ENCODE data around the gene TCP11X1.
"Not testable (repeated sequence)": the region's sequence is repeated elsewhere in the genome, so short reads cannot be mapped to it uniquely, and the experiment has no call there.

TCP11X1 gene

DNA sequence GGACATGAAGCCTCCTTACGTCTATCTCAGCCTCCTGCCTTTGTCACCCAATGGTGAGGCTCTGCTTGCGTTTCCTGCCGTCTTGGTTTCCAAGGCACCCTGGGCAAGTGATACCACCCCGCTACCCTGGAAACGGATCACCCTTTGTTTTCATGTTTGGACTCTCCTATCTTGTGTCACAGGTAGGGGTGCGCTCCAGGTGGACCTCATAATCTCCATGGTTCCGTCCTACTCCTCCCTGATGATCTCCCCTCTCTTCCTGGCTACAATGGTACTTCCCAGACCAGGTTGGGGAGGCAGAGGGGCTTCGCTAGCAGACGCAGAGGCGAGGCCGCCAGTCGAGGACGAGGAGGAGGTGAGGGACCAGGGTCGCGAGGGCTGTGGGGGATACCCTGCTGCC lies at the start of gene TCP11X1:
Gene TCP11X1, plus strand, starts transcription at position 316 of the 400 bp plus-strand sequence.
- H2AFZ ChIP-seq (ENCODE audit: low read length, unreplicated experiment); H3K27ac ChIP-seq (ENCODE audit: low read depth, low read length); H3K79me2 ChIP-seq (ENCODE audit: control insufficient read depth, insufficient read depth, low read length, unreplicated experiment); H3K4me3 ChIP-seq (ENCODE audit: low read depth, low read length); H3K27me3 ChIP-seq (ENCODE audit: insufficient read depth, low read length); H3K4me1 ChIP-seq (ENCODE audit: control insufficient read depth, insufficient read depth, low read length, unreplicated experiment); H3K36me3 ChIP-seq (ENCODE audit: insufficient read depth, low read length): not testable (repeated sequence)

DNA sequence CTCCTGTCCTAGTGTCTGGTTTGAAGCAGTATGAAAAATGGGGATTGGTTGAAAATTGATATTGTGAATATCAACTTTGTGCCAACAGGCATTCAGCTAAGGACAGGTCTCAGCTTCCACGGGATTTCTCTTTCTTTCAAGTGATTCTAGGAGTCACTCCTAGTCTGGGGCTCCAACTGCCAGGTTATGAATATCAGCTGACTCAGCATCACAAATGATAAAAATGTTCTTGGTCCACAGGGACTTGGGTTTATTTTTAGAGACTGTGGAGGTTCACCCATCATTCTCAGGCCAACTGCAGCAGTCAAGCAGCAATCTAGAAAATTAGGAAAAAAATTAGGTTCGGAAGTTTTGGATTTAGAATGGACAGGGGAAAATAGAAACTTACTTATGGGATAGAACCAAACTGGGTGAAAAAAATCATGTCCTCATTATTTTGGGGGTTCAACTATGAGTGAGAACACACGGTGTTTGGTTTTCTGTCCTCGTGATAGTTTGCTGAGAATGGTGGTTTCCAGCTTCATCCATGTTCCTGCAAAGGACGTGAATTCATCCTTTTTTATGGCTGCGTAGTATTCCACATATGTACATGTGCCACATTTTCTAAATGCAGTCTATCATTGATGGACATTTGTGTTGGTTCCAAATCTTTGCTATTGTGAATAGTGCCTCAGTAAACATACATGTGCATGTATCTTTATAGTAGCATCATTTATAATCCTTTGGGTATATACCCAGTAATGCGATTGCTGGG lies 29.0 kb upstream of the TCP11X1 start:
- Histone ChIP-seq H3K79me2 (ENCODE audit: control insufficient read depth, insufficient read depth, low read length, unreplicated experiment) (no peaks in the 10 kb centered on the region), H3K36me3 (ENCODE audit: insufficient read depth, low read length) (no peaks in the 10 kb centered on the region), H3K27me3 (ENCODE audit: insufficient read depth, low read length) (no peaks in the 10 kb centered on the region), H2AFZ (ENCODE audit: low read length, unreplicated experiment) (no peak overlapping the region), H3K4me3 (ENCODE audit: low read depth, low read length) (no peak overlapping the region), H3K4me1 (ENCODE audit: control insufficient read depth, insufficient read depth, low read length, unreplicated experiment) (no peaks in the 10 kb centered on the region), H3K27ac (ENCODE audit: low read depth, low read length) (no peak overlapping the region)

DNA sequence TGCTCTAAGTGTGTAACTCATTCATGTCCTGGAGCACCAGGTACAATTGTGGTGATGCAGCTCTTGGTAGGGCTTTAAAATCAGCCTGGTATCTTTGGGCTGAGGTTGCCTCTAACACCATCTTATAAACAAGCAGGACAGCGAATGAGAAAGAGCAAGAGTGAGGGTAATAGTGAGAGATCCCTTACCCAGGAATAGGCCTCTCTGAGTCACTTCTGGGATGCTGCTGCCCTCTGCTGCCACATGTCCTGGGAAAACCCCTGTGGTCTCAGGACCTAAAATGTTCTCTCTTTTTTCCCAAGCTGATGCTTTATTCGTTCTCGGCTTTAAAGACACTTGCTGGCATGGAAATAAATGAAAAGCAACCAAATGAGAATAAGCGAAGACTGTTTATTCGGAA lies 7.2 kb upstream of the TCP11X1 start:
- not testable (repeated sequence) for H3K27me3 ChIP-seq (ENCODE audit: insufficient read depth, low read length); H3K4me1 ChIP-seq (ENCODE audit: control insufficient read depth, insufficient read depth, low read length, unreplicated experiment); H2AFZ ChIP-seq (ENCODE audit: low read length, unreplicated experiment); H3K79me2 ChIP-seq (ENCODE audit: control insufficient read depth, insufficient read depth, low read length, unreplicated experiment); H3K4me3 ChIP-seq (ENCODE audit: low read depth, low read length); H3K27ac ChIP-seq (ENCODE audit: low read depth, low read length); H3K36me3 ChIP-seq (ENCODE audit: insufficient read depth, low read length)

DNA sequence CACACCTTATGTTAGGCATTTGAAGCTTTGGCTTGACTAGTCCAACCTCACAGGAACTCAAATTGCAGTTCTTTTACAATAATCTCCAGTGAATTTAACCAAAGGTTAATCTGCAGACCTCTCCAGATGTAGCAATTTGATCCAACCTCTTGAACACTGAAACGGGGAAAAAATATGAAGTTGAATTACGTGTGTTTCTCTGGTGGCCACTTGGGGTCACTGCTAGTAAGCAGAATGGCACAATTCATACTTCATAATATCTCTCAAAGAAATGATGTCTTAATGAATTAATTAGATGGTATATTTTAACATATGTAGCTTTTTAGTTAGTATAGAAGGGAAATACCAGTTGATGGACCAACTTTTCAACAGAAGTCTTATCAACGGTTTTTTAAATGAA lies 1.4 kb downstream of the TCP11X1 start:
- not testable (repeated sequence) for H3K4me1 ChIP-seq (ENCODE audit: control insufficient read depth, insufficient read depth, low read length, unreplicated experiment); H3K27me3 ChIP-seq (ENCODE audit: insufficient read depth, low read length); H3K79me2 ChIP-seq (ENCODE audit: control insufficient read depth, insufficient read depth, low read length, unreplicated experiment); H2AFZ ChIP-seq (ENCODE audit: low read length, unreplicated experiment); H3K36me3 ChIP-seq (ENCODE audit: insufficient read depth, low read length); H3K4me3 ChIP-seq (ENCODE audit: low read depth, low read length); H3K27ac ChIP-seq (ENCODE audit: low read depth, low read length)

DNA sequence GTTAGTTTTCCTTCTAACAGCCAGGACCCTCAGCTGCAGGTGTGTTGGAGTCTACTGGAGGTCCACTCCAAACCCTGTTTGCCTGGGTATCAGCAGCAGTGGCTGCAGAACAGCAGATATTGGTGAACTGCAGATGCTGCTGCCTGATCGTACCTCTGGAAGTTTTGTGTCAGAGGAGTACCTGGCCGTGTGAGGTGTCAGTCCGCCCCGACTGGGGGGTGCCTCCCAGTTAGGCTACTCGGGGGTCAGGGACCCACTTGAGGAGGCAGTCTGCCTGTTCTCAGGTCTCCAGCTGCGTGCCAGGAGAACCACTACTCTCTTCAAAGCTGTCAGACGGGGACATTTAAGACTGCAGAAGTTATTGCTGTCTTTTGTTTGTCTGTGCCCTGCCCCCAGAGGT lies 20.6 kb downstream of the TCP11X1 start:
- H3K27ac ChIP-seq (ENCODE audit: low read depth, low read length); H3K36me3 ChIP-seq (ENCODE audit: insufficient read depth, low read length); H3K27me3 ChIP-seq (ENCODE audit: insufficient read depth, low read length); H3K79me2 ChIP-seq (ENCODE audit: control insufficient read depth, insufficient read depth, low read length, unreplicated experiment); H3K4me3 ChIP-seq (ENCODE audit: low read depth, low read length); H2AFZ ChIP-seq (ENCODE audit: low read length, unreplicated experiment); H3K4me1 ChIP-seq (ENCODE audit: control insufficient read depth, insufficient read depth, low read length, unreplicated experiment): not testable (repeated sequence)

DNA sequence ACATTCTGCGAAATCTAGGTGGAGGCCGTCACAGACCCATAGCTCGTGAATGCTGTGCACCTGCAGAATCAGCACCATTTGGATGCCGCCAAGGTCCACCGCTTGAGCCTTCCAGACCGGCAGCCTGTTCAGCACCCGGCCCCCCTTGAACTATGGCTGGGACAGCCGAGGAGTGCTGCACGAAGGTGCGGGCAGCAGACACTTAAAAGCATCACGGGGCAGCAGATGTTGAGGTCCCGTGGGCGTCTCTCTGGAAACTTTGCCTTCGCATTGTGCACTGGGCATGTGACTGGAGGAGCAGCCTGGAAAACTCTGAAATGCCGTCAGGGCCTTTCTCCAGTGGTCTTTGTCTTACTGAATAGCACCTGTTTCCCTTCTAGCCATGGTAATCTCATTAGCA lies 25.2 kb downstream of the TCP11X1 start:
- H3K27ac ChIP-seq (ENCODE audit: low read depth, low read length); H2AFZ ChIP-seq (ENCODE audit: low read length, unreplicated experiment); H3K36me3 ChIP-seq (ENCODE audit: insufficient read depth, low read length): not testable (repeated sequence)

DNA sequence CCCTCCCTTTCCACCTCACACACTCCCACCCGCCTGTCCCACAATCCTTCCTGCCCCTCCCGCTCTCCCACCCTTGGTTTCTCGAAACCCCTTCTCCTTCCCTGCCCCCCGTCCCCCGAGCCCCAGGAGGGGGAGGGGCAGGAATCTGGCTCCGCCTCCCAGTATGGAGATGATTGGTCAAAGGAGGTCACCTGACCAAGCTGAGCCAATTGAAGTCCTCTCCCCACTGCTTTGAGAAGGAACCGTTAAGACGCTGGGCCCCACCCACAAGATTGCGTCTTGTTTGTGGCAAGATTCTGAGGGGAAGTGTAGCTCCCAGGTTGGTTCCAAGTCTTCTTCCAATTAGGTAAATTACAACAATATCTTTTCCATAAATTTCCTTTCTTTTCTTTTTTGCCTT lies 31.8 kb downstream of the TCP11X1 start, which contains the start of gene NXF2:
Gene NXF2, plus strand, starts transcription at position 275 of the 400 bp plus-strand sequence. CDS start 59,912 bp downstream, outside the sequence.
- not testable (repeated sequence) for H3K27ac ChIP-seq (ENCODE audit: low read depth, low read length); H3K36me3 ChIP-seq (ENCODE audit: insufficient read depth, low read length); H3K4me3 ChIP-seq (ENCODE audit: low read depth, low read length); H3K27me3 ChIP-seq (ENCODE audit: insufficient read depth, low read length); H2AFZ ChIP-seq (ENCODE audit: low read length, unreplicated experiment); H3K79me2 ChIP-seq (ENCODE audit: control insufficient read depth, insufficient read depth, low read length, unreplicated experiment); H3K4me1 ChIP-seq (ENCODE audit: control insufficient read depth, insufficient read depth, low read length, unreplicated experiment)

More for the DNA sequence above, 25.2 kb downstream of the TCP11X1 start:
- not testable (repeated sequence) for H3K27me3 ChIP-seq (ENCODE audit: insufficient read depth, low read length); H3K4me3 ChIP-seq (ENCODE audit: low read depth, low read length); H3K4me1 ChIP-seq (ENCODE audit: control insufficient read depth, insufficient read depth, low read length, unreplicated experiment); H3K79me2 ChIP-seq (ENCODE audit: control insufficient read depth, insufficient read depth, low read length, unreplicated experiment)

DNA sequence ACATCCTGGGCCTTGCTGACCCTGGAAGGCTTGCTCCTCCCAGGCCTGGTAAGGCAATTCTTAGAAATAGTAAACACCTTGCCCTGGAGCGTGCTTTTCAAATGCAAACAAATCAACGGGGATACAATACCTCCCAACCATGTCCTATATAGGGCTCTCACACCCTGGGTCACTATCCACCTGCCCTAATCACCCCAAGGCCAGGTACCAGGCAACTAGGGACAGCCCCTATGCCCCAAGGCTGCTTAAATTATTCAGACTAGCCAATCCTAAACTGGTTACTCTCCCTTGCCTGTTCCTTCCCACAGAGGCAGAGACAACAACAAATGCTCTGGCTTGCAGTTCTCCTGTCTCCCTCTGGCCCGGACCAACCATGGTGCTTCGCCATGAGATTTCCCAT lies 57.1 kb downstream of the TCP11X1 start:
- H3K4me1 ChIP-seq (ENCODE audit: control insufficient read depth, insufficient read depth, low read length, unreplicated experiment); H2AFZ ChIP-seq (ENCODE audit: low read length, unreplicated experiment); H3K4me3 ChIP-seq (ENCODE audit: low read depth, low read length); H3K27ac ChIP-seq (ENCODE audit: low read depth, low read length); H3K27me3 ChIP-seq (ENCODE audit: insufficient read depth, low read length); H3K79me2 ChIP-seq (ENCODE audit: control insufficient read depth, insufficient read depth, low read length, unreplicated experiment); H3K36me3 ChIP-seq (ENCODE audit: insufficient read depth, low read length): not testable (repeated sequence)

All from ACC112 (cell line).